Measurements from ENCODE around the gene APOC1.
"Not testable (repeated sequence)": the region's sequence is repeated elsewhere in the genome, so short reads cannot be mapped to it uniquely, and the experiment has no call there.

Gene APOC1

DNA sequence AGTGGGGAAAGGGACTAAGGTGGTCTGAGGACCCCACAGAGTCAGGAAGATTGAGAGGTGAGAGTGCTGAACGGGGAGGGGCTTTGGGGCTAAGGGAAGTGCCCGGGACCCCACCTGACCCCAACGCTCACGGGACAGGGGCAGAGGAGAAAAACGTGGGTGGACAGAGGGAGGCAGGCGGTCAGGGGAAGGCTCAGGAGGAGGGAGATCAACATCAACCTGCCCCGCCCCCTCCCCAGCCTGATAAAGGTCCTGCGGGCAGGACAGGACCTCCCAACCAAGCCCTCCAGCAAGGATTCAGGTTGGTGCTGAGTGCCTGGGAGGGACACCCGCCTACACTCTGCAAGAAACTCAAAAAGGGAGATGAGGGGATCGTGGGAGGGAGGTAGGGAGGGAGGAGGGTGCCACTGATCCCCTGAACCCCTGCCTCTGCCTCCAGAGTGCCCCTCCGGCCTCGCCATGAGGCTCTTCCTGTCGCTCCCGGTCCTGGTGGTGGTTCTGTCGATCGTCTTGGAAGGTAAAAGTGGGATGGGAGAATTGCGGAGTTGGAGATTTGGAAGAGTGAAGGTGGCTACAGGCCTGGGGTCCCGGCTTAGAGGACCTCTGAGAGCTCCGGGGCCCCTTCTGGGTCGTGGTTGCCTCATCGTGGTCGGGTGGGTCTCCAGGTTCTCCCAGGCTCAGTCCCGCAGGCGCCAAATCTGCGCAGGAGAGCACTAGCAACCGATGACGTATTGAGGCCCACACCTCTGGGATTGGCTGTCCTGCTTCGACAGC is at the start of gene APOC1:
TSS of gene APOC1 (plus strand) at position 176 of the 774 bp plus-strand sequence. CDS start at position 460, 284 bp downstream.
- peak; percentile 83 for DNase-seq

DNA sequence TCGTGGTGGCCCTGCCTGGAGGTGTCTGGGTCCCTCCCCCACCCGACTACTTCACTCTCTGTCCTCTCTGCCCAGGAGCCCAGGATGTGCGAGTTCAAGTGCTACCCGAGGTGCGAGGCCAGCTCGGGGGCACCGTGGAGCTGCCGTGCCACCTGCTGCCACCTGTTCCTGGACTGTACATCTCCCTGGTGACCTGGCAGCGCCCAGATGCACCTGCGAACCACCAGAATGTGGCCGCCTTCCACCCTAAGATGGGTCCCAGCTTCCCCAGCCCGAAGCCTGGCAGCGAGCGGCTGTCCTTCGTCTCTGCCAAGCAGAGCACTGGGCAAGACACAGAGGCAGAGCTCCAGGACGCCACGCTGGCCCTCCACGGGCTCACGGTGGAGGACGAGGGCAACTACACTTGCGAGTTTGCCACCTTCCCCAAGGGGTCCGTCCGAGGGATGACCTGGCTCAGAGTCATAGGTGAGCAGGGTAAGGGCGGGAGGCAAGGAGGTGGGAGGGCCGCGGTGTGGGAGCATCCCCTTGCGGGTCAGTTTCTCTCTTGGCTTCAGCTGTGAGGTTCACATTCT is 49.1 kb upstream of the APOC1 start:
- no peak for DNase-seq

DNA sequence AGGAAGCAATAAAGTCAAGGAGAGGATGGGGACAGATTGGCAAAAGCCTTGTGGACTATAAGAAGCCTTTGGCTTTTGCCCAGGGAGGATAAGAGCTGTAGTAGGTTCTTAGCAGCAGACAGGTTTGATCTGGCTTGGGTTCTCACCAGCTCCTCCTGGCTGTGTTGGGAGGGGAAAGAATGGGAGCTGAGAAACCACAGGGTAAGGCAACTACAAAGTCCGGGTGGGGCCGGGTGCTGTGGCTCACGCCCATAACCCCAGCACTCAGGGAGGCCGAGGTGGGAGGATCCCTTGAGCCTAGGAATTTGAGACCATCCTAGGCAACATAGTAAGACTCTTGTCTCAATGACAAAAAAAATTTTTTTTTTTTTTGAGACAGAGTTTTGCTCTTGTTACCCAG is 47.7 kb upstream of the APOC1 start:
- no peak for DNase-seq

DNA sequence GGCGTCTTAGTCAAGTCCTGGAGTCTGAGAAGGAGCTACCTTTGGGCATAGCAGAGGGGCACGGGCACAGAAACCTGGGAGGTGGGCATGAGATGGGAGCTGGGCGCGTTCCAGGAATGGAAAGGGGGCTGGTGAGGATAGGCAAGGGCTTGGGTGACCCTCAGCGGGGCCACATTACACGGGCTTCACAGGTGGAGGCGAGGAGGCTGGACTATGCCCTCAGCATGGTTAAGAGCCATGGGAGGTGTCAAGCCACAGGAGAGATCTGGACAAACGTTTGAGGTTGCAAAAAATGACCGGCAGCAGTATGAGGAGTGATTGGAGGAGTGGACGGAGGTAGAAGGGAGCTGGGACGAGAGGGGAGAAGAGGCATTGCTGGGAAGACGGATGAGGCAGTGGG is 46.8 kb upstream of the APOC1 start:
- DNase-seq, result no peak

DNA sequence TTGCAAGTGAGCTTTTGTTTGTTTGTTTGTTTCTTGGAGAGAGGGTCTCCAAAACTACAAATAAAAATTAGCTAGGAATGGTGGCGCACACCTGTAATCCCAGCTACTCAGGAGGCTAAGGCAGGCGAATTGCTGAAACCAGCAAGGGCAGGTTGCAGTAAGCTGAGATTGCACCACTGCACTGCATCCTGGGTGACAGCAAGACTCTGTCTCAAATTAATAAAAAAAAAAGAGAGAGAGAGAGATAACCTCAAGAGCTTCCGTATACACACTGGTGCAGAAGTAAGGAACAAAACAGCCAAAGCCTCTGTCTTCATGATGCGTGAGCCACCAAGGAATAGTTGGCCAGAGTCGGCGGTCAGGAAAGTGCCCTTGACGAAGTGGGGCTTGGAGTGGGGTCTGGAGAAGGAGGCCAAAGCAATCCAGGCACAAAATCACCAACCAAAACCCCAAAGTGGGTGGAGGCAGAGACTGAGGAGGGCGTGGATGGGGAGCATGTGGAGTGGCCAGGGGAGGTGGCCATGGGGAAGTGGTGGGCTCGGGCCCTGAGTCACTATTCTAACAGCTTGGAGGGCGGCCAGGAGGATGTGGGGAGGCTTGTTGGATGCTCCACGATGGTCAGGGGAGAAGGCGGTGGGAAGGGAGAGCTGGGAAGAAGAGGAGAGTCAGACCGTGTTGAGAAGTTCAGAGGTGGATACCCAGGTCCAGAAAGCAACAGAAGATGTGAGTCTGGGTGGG is 44.5 kb upstream of the APOC1 start:
- peak; percentile 73 for DNase-seq

DNA sequence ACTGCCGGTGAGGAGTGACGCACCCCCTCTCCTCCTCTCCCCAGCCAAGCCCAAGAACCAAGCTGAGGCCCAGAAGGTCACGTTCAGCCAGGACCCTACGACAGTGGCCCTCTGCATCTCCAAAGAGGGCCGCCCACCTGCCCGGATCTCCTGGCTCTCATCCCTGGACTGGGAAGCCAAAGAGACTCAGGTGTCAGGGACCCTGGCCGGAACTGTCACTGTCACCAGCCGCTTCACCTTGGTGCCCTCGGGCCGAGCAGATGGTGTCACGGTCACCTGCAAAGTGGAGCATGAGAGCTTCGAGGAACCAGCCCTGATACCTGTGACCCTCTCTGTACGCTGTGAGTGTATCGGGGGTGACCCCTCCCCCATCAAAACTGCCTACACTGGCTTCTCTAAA is 42.6 kb upstream of the APOC1 start:
- DNase-seq, result no peak

DNA sequence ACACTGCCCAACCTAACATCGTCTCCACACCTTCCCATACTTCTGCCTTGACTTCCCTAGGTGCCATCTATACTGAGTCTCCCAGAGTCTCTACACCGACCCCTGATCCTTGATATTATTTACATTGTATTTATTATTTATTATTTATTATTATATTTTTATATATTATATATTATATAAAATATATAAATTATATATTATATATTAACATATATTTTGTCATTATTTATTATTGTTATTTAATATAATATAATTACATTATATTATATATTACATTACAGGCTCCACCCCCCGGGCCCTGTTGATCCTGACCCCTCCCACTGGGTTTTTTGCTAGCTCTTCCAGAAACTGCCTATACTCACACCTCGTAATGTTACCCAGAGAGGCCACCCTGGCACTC is 41.7 kb upstream of the APOC1 start:
- no peak for DNase-seq

DNA sequence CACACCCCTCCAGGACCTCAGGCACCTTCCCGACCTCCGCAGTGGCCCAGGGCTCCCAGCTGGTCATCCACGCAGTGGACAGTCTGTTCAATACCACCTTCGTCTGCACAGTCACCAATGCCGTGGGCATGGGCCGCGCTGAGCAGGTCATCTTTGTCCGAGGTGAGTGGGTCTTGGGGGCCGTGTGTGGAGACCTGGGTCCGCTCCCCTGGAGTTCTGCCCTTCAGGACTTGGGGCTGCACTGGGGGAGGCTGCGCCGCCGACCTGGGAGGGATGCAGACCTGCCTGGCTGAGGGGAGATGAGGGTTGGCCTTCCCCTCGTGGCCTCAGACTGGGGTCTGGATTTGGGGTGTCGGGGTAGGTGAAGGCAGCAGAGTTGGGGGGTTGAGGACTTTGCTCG is 40.1 kb upstream of the APOC1 start:
- DNase-seq, result no peak

DNA sequence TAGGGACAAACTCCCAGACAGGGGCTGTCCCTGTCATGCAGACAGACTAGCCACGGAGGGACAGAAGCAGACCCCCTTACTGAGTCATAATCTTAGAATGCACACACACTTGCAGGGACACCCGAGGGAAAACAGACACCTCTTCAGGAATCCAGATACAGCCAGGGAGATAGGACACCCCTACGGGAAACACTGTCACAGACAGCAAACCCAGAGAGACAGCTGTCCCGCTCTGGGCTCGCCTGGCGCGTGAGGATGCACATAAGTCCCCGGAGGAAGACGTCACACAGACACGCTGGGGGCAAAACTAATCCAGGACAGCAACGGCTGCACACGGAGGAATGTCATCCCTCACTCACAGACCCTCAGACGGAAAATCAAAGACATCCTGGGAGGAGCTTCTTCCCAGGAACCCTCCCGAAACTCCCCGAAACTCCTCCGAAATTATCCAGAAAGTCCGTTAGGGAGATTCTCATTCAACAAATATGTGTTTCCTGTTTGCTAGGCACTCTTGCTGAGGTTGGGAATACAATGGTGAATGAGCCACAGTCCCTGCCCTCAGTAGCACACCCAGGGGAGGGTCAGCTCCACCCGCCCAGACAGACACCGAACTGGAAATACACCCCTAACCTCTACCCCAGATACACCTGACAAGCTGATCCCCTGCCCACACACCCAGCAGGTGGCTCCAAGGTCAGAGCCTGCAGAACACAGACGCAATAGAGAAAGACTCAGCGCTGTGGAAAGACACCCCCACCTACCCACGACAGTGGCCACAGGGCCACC is 38.5 kb upstream of the APOC1 start:
- no peak for DNase-seq

DNA sequence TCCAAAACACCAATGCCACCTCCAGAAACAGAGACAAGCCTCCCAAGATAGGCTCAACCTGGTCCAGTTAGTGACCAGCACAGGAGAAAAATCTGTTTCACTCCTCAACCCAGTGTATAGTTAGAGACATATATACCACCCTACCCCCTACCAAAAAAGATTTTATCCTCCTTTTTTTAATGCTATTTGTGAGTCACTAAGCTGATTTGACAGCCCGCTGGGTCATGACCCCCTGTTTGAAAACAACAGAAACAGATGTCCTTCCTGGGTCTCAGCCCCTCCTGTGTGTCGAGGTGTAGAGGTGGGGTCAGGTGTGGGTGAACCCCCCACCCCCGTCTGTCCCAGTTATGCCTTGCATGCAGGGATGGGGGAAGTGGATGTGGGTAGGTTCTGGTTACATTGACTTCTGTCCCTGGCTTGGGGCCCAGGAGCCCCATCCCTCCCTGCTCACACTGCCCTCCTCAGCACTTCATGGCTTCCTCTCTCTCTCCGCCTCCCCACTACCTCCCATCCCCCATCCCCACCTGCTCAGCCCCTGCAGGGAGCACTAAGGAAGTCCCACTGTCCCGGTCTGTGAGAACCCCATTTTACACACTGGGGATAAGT is 37.4 kb upstream of the APOC1 start:
- no peak for DNase-seq

DNA sequence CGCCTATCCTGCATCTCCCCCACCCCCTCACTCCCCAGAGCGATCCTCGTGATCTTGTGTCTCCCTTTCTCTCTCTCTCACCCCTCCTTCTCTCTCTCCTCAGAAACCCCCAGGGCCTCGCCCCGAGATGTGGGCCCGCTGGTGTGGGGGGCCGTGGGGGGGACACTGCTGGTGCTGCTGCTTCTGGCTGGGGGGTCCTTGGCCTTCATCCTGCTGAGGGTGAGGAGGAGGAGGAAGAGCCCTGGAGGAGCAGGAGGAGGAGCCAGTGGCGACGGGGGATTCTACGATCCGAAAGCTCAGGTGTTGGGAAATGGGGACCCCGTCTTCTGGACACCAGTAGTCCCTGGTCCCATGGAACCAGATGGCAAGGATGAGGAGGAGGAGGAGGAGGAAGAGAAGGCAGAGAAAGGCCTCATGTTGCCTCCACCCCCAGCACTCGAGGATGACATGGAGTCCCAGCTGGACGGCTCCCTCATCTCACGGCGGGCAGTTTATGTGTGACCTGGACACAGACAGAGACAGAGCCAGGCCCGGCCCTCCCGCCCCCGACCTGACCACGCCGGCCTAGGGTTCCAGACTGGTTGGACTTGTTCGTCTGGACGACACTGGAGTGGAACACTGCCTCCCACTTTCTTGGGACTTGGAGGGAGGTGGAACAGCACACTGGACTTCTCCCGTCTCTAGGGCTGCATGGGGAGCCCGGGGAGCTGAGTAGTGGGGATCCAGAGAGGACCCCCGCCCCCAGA is 36.1 kb upstream of the APOC1 start:
- DNase-seq, result no peak

DNA sequence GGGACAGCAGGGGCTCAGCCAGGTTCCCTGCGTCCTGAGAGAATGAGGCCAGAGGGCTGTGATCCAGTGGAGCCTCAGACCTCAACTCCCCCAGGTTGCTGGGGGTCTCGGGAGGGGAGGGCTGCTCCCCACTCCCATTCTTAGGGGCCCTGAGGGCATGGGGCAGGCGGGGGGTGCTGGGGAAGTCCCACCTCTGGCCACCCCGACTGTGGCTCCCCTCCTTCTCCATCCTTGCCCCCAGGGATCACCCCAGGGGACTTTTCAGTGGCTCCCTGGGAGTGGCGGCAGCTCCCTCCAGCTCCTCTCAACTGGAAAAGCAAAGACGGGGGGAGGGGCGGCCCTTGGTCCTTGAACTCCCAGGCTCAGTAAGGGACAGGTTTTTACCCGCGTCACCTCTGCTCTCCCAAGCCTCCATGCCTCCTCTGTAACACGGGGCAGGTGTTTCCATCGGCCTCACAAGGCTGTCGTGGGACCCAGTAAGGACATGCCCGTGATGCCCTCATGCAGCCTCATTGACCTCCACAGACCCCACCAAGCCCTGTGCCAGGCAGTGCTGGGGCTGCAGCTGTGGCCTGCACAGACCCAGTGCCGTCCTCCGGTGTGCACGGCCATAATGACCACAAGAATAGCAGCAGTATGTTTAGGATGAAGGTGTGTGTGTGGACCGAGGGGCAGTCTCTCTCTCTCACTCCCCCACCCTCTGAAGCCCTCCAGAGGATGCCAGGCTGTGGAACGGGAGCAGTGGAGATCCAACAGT is 34.9 kb upstream of the APOC1 start:
- DNase-seq, result no peak

DNA sequence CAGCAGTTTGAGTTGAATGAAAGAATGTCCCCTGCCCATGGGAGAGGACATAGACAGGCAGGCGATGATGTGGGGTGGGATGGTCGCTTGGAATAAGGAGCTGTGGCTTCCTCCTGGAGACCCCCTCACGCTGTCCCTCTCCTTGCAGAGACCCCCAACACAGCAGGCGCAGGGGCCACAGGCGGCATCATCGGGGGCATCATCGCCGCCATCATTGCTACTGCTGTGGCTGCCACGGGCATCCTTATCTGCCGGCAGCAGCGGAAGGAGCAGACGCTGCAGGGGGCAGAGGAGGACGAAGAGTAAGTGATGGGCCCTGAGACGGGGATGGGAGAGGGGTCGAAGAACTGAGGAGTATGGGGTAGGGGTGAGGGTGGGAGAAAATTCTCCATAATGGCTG is 32.3 kb upstream of the APOC1 start:
- no peak for DNase-seq

DNA sequence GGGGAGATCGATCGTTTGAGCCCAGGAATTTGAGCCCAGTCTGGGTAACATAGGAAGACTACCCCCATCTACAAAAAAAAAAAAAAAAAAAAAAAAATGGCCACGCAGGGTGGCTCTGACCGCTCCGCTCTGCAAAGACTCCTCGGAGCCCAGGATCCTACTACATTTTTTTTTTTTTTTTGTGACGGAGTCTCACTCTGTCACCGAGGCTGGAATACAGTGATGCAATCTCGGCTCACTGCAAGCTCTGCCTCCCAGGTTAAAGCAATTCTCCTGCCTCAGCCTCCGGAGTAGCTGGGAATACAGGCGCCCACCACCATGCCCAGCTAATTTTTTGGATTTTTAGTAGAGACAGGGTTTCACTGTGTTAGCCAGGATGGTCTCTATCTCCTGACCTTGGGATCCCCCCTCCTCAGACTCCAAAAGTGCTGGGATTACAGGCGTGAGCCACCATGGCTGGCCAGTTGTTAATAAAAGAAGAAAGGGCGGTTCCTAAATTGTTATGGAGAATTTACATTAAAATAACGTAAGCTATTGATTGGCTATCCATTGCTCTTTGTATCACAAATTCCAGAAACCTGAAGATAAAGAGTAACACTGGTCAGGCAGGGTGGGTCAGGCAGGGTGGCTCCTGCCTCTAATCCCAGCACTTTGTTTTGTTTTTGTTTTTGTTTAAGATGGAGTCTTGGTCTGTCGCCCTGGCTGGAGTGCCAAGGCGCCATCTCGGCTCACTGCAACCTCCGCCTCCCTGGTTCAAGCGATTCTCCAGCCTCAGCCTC is 31.6 kb upstream of the APOC1 start:
- DNase-seq, result not testable (repeated sequence)

DNA sequence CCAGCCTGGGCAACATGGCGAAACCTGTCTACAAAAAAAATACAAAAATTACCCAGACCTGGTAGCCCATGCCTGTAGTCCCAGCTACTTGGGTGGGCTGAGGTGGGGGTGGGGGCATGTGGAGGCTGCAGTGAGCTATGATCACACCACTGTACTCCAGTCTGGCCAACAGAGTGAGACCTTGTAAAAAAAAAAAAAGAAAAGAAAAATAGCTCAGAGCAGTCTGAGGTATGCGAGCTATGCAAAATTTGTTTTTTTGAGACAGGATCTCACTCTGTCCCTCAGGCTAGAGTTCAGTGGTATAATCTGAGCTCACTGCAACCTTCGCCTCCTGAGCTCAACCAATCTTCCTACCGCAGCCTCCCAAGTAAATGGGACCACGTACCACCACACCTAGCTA is 30.5 kb upstream of the APOC1 start:
- DNase-seq, result no peak

DNA sequence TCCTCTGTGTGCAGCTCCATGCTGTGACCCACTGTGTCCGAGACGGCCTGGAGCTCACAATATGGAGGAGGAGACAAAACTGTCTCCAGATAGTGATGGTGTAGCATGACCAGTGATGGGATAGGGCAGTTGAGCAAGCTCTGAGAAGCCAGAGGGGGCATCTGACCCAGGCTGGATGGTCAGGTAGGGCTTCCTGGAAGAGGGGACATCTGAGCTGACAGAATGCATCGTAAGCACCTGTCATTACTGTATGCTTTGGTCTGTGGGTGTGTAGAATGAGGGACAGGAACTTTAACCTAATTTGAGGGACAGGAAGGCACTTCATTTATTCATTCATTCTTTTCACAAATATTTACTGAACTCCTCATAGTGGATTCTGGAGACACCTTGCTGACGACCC is 29.8 kb upstream of the APOC1 start:
- DNase-seq, result no peak

DNA sequence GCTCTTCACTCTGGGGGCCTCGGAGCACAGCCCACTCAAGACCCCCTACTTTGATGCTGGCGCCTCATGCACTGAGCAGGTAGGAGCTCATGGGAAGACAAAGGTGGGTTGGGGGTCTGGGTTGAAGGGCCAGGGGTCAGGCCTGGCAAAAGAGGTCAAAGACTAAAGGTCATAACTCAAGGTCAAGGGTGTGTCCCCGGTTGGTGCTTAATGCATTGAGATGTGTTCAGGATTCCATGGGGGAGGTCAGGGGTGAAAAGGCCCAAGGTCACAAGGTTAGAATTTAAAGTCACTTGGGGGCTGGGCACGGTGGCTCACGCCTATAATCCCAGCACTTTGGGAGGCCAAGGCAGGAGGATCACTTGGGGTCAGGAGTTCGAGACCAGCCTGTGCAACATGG is 28.3 kb upstream of the APOC1 start:
- no peak for DNase-seq

DNA sequence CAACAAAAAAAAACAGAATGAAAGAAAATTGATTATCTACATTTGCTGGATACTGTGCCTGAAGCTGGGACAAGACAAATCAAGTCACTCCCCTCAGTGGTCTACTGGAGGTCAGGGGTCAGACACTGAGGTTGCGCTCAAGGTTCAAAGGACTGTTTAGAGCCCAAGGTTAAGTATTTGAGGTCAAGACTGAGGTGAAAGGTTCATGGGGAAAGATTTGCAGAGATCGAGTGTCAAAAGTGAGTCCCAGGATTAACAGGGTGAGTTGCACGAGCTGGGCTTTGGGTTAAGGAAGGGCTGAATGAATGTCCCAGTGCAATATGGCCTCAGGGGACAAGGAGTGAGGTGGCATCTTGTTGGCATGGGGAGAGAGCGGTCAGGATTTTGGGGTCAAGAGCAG is 26.8 kb upstream of the APOC1 start:
- DNase-seq, result no peak

DNA sequence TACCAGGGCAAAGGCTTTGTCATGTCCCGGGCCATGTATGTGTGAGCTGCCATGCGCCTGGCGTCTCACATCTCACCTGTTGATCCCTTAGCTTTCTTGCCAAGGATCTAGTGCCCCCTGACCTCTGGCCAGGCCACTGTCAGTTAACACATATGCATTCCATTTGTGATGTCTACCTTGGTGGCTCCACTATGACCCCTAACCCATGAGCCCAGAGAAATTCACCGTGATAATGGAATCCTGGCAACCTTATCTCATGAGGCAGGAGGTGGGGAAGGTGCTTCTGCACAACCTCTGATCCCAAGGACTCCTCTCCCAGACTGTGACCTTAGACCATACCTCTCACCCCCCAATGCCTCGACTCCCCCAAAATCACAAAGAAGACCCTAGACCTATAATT is 26.1 kb upstream of the APOC1 start:
- not testable (repeated sequence) for DNase-seq

DNA sequence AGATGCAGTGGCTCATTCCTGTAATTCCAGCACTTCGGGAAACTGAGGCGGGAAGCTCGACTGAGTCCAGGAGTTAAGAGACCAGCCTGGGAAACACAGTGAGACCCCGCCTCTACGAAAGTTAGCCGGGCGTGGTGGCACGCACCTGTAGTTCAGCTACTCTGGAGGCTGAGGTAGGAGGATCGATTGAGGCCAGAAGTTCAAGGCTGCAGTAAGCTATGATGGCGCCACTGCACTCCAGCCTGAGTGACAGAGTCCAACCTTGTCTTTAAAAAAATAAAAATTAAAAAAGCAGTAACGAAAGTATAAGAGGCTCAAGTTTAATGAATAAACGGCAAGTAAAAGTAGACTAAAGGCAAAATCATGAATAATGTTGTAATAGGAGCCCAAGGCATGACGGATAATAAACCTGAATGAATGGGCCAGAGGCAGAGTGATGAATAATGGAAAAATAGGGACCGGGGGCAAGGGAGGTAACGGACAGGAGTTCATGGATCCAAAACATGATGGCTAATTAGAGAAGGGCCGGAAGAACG is 24.5 kb upstream of the APOC1 start:
- no peak for DNase-seq

All from MV-4-11 (cell line).